ENCODE results near the gene PHYH. TPM values are rescaled to one million over a fixed set of nuclear protein-coding genes. Genes with fewer than 3 reads are reported as not detected.

Gene PHYH
- total RNA-seq (2014; rRNA removed; shearing (Covaris generic)), result 9.9 and 11.1 TPM in 2 replicates

GRCh38 chr10:13299437-13300287, at the start of gene PHYH:
Gene PHYH (minus strand): TSS chr10:13300064. CDS start chr10:13300042, 22 bp downstream.
- no peaks in the 10 kb centered on the region for H3K27me3 ChIP-seq (replicated peaks)
- H3K9me3 ChIP-seq (replicated peaks), result no peaks in the 10 kb centered on the region
- peak within 1 kb of the TSS; percentile 76 for H3K27ac ChIP-seq
- H3K4me1 ChIP-seq (replicated peaks), result peaks cover 14% of the 10 kb centered on the region
- peak within 1 kb of the TSS; percentile 75 for H3K4me3 ChIP-seq
- peak; percentile 85 for DNase-seq (ENCODE audit: low read depth in 1 of 2, low spot score in 2 of 2)
- 0 out of 2 replicates have a peak, but pooled peaks cover 4% of the 10 kb centered on the region for H3K36me3 ChIP-seq

DNA sequence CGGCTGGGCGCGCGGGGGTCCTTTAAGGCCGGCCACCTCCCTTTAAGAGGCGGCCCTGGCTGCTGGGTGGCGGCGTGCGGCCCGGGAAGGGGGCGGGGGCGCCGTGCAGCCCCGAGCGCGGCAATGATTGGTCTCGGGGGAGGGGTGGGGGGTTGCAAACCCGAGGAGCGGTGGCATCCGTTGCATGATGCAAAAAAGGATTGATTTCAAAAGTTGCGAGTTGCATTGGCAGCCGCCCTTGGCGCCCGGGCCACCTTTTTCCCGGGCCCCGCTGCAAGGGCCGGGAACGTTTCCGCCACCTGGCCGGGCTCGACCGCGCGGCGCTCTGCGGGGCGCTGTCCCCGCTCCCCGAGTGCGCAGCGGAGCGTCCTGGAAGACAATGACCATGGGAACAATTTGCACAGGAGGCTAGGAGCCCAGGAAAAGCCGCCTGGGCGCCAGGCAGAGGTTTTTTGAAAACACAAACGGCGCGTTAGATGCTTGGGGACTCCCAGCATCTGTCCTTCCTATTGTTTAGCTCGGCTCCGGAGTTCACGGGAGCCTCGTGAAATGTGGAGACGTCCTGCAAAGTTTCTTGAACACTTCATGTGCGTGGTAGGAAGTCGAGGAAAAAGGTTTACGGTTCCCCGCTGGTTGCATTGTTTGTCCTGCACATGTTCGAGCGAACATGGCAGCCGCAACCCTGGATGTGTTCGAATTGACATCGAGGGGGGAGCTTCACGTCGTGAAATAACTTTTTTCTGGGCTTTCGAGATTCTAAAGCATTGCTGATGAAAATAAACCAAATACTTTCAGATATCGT, 48.6 kb upstream of the PHYH start, which contains the start of gene SEPHS1:
TSS of gene SEPHS1 (minus strand) at position 78 of the 802 bp plus-strand sequence. CDS start 3,343 bp downstream, outside the sequence.
- peak; percentile 77 to 81 for DNase-seq (ENCODE audit: low read depth in 1 of 2, low spot score in 2 of 2)
- peaks cover 3% of the 10 kb centered on the region; the same call in 1 of the 2 replicates for H3K27me3 ChIP-seq (replicated peaks)
- peak within 1 kb of the TSS; percentile 96 for H3K4me3 ChIP-seq
- H3K27ac ChIP-seq, result peak within 1 kb of the TSS; percentile 91
- H3K9me3 ChIP-seq (replicated peaks), result peaks cover 2% of the 10 kb centered on the region; the same call in 1 of the 2 replicates
- H3K4me1 ChIP-seq (replicated peaks), result peaks cover 20% of the 10 kb centered on the region
- H3K36me3 ChIP-seq, result peaks cover 19% of the 10 kb centered on the region

DNA sequence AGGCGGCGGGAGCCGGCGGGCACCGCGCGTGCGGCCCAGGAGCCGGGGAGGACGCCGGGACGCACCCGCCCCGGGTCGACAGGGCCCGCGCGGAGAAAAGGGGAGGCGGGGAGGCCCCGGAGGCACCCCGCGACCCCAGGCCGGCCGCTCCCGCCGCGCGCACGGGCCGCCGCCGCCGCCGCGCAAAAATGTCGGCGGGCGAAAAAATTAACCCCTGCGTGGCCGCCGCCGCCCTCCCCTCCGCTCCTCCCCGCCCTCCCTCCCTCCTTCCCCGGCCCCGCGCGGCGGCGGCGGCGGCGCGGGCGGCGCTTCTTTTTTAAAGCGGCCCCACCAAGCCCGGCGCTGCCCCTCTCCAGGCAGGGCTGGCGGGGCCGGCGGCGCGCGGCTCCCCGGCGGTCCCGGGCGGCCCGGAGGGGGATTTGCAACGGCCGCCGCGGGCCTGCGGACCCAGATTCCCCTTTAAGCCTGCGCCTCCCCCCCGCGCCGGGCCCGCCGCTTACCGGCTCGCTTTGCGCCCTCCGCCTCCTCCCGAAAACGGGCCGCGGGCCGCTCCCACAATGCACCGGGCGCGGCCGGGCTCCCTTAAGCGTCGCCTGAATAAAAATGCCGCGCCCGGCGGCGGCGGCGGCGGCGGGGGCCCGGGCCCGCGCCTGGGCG, 47.8 kb upstream of the PHYH start:
- peak overlapping the region; percentile 91 for H3K27ac ChIP-seq
- H3K27me3 ChIP-seq (replicated peaks), result peaks cover under 1% of the 10 kb centered on the region; the same call in 1 of the 2 replicates
- peak overlapping the region; percentile 96 for H3K4me3 ChIP-seq
- DNase-seq (ENCODE audit: low read depth in 1 of 2, low spot score in 2 of 2), result peak; percentile 60 to 78
- peaks cover 25% of the 10 kb centered on the region for H3K36me3 ChIP-seq
- peaks cover 20% of the 10 kb centered on the region for H3K4me1 ChIP-seq (replicated peaks)
- peaks cover 2% of the 10 kb centered on the region; the same call in 1 of the 2 replicates for H3K9me3 ChIP-seq (replicated peaks)

- peak overlapping the region; percentile 96 for H3K4me3 ChIP-seq
- H3K4me1 ChIP-seq (replicated peaks), result peaks cover 20% of the 10 kb centered on the region
- H3K9me3 ChIP-seq (replicated peaks), result peaks cover 2% of the 10 kb centered on the region; the same call in 1 of the 2 replicates
- H3K27ac ChIP-seq, result peak overlapping the region; percentile 91
- H3K27me3 ChIP-seq (replicated peaks), result no peaks in the 10 kb centered on the region; the same call in 1 of the 2 replicates
- peak in 1 of 2 experiments; percentile 36 for DNase-seq (ENCODE audit: low read depth in 1 of 2, low spot score in 2 of 2)
- peaks cover 27% of the 10 kb centered on the region for H3K36me3 ChIP-seq
Measured at GRCh38 chr10:13347043-13347499, 47.2 kb upstream of the PHYH start.

- Histone ChIP-seq H3K36me3 (peaks cover 27% of the 10 kb centered on the region), H3K9me3 (replicated peaks) (peaks cover 2% of the 10 kb centered on the region; the same call in 1 of the 2 replicates), H3K4me3 (peak overlapping the region; percentile 96), H3K27ac (peak overlapping the region; percentile 91), H3K27me3 (replicated peaks) (no peaks in the 10 kb centered on the region; the same call in 1 of the 2 replicates), H3K4me1 (replicated peaks) (peaks cover 20% of the 10 kb centered on the region)
- DNase-seq (ENCODE audit: low read depth in 1 of 2, low spot score in 2 of 2), result peak; percentile 39 to 48
Measured at GRCh38 chr10:13346283-13347042, 46.6 kb upstream of the PHYH start.

- H3K27ac ChIP-seq, result no peak overlapping the region
- peaks cover 59% of the 10 kb centered on the region for H3K36me3 ChIP-seq
- H3K27me3 ChIP-seq (replicated peaks), result no peaks in the 10 kb centered on the region
- peaks cover 3% of the 10 kb centered on the region for H3K4me1 ChIP-seq (replicated peaks)
- H3K9me3 ChIP-seq (replicated peaks), result peaks cover under 1% of the 10 kb centered on the region; the same call in 1 of the 2 replicates
- DNase-seq (ENCODE audit: low read depth in 1 of 2, low spot score in 2 of 2), result no peak
- no peak overlapping the region for H3K4me3 ChIP-seq
Measured at GRCh38 chr10:13340626-13341376, 40.9 kb upstream of the PHYH start.

- Histone ChIP-seq H3K4me3 (no peak overlapping the region), H3K9me3 (replicated peaks) (no peaks in the 10 kb centered on the region), H3K36me3 (peaks cover 61% of the 10 kb centered on the region), H3K4me1 (replicated peaks) (no peaks in the 10 kb centered on the region), H3K27me3 (replicated peaks) (no peaks in the 10 kb centered on the region), H3K27ac (no peak overlapping the region)
- DNase-seq (ENCODE audit: low read depth in 1 of 2, low spot score in 2 of 2), result no peak
Measured at GRCh38 chr10:13340068-13340467, 40.2 kb upstream of the PHYH start.

DNA sequence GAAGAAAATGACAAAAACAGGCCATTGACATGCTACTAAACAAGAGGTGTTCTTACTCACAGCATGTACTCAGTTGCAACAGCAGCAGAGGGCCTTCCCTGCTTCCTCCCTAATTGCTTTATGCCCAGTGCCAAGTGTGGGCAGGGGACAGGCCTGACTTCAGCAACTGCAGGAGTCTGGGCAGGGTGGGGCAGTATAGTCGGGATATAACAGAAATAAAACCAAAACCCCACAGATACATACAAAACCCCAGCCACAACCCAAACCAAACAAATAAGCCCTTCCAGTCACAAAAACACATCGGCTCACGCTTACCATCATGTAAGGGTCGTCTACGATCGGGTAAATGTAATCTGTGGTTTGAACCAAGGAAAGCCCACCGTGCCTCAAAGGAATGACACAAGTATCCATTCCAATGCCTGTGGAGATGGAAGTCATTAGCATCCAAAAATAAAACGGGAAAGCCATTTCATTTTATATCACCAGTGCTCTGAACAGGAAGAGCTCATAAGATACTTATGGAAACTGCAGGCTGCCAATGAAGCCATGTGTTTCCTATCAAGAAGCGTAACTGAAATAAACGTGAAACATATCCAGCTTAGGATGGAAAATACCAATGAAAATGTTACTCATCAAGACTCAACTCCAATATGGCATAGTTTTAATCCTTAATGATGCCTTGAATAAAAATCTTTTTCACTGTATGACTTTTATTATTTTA, 38.7 kb upstream of the PHYH start:
- Histone ChIP-seq H3K9me3 (replicated peaks) (no peaks in the 10 kb centered on the region), H3K36me3 (peaks cover 66% of the 10 kb centered on the region), H3K4me3 (no peak overlapping the region), H3K27ac (no peak overlapping the region), H3K27me3 (replicated peaks) (no peaks in the 10 kb centered on the region), H3K4me1 (replicated peaks) (no peaks in the 10 kb centered on the region)
- no peak for DNase-seq (ENCODE audit: low read depth in 1 of 2, low spot score in 2 of 2)

GRCh38 chr10:13337827-13338196, 37.9 kb upstream of the PHYH start:
- no peaks in the 10 kb centered on the region for H3K4me1 ChIP-seq (replicated peaks)
- no peak for DNase-seq (ENCODE audit: low read depth in 1 of 2, low spot score in 2 of 2)
- no peaks in the 10 kb centered on the region for H3K27me3 ChIP-seq (replicated peaks)
- H3K27ac ChIP-seq, result no peak overlapping the region
- H3K36me3 ChIP-seq, result peaks cover 66% of the 10 kb centered on the region
- H3K4me3 ChIP-seq, result no peak overlapping the region
- H3K9me3 ChIP-seq (replicated peaks), result no peaks in the 10 kb centered on the region

GRCh38 chr10:13337128-13337826, 37.4 kb upstream of the PHYH start:
- Histone ChIP-seq H3K36me3 (peaks cover 65% of the 10 kb centered on the region), H3K4me1 (replicated peaks) (no peaks in the 10 kb centered on the region), H3K4me3 (no peak overlapping the region), H3K27ac (no peak overlapping the region), H3K9me3 (replicated peaks) (no peaks in the 10 kb centered on the region), H3K27me3 (replicated peaks) (no peaks in the 10 kb centered on the region)
- no peak for DNase-seq (ENCODE audit: low read depth in 1 of 2, low spot score in 2 of 2)

DNA sequence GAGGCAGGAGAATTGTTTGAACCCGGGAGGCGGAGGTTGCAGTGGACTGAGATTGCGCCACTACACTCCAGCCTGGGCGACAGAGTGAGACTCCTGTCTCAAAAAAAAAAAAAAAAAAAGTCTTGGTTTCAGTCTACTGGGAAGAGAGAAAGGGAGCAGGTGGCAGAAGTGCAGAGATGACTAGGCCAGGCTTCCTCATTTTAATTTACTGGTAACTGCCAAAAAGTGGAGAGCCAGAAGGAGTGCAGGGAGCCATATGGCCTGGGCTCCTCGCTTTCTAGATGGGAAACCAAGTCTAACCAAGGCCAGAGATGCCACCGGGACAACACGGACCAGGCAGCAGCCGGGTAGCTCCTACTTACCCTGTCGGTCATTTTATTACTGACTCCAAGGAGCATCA, 36.0 kb upstream of the PHYH start:
- DNase-seq (ENCODE audit: low read depth in 1 of 2, low spot score in 2 of 2), result no peak
- H3K27me3 ChIP-seq (replicated peaks), result no peaks in the 10 kb centered on the region
- no peak overlapping the region for H3K27ac ChIP-seq
- H3K9me3 ChIP-seq (replicated peaks), result no peaks in the 10 kb centered on the region
- H3K4me3 ChIP-seq, result no peak overlapping the region
- peaks cover 79% of the 10 kb centered on the region for H3K36me3 ChIP-seq
- no peaks in the 10 kb centered on the region for H3K4me1 ChIP-seq (replicated peaks)
